Measurements from ENCODE around the gene ATAD3A. TPM values are rescaled to one million over a fixed set of nuclear protein-coding genes. Genes with fewer than 3 reads are reported as not detected.

The ATAD3A gene
- total RNA-seq, 1 donor from 2014 or later: 19.4 TPM

- peak; percentile 14 for ATAC-seq
- intact Hi-C loops (cut with DNase I): no loop called here
- DNase-seq (ENCODE audit: low spot score): no peak
Measured at GRCh38 chr1:1564268-1564667, 52.3 kb downstream of the ATAD3A start.

GRCh38 chr1:1565340-1565739 lies 53.4 kb downstream of the ATAD3A start:
- DNase-seq (ENCODE audit: low spot score): no peak
- intact Hi-C loops (cut with DNase I): no loop called here
- ATAC-seq: peak; percentile 23

- intact Hi-C loops (cut with DNase I): no loop called here
- DNase-seq (ENCODE audit: low spot score): no peak
- no peak for ATAC-seq
Measured at GRCh38 chr1:1567152-1567875, 55.4 kb downstream of the ATAD3A start.

GRCh38 chr1:1567891-1568291 lies 55.9 kb downstream of the ATAD3A start:
- no peak for ATAC-seq
- no peak for DNase-seq (ENCODE audit: low spot score)
- intact Hi-C loops (cut with DNase I): no loop called here

GRCh38 chr1:1569341-1569740 lies 57.4 kb downstream of the ATAD3A start:
- ATAC-seq: no peak
- DNase-seq (ENCODE audit: low spot score): no peak
- intact Hi-C loops (cut with DNase I): no loop called here

- ATAC-seq (peak; percentile 59), DNase-seq (ENCODE audit: low spot score) (peak; percentile 78)
- intact Hi-C loops (cut with DNase I): no loop called here
Measured at GRCh38 chr1:1573843-1574720, 62.1 kb downstream of the ATAD3A start.

GRCh38 chr1:1574721-1575537 lies 63.0 kb downstream of the ATAD3A start, which contains the start of gene SSU72:
TSS of gene SSU72 (minus strand) at chr1:1574863. CDS start at chr1:1574557, 306 bp downstream.
- ATAC-seq: peak; percentile 98
- intact Hi-C loops (cut with DNase I): no loop called here
- peak; percentile 95 for DNase-seq (ENCODE audit: low spot score)

- no peak for ATAC-seq
- intact Hi-C loops (cut with DNase I): no loop called here
- DNase-seq (ENCODE audit: low spot score): no peak
Measured at GRCh38 chr1:1577367-1578011, 65.5 kb downstream of the ATAD3A start.

- no peak for ATAC-seq
- DNase-seq (ENCODE audit: low spot score): no peak
- intact Hi-C loops (cut with DNase I): no loop called here
Measured at GRCh38 chr1:1578371-1578940, 66.5 kb downstream of the ATAD3A start.

- intact Hi-C loops (cut with DNase I): no loop called here
- no peak for ATAC-seq
- DNase-seq (ENCODE audit: low spot score): no peak
Measured at GRCh38 chr1:1582585-1583346, 70.8 kb downstream of the ATAD3A start.

GRCh38 chr1:1583347-1584010 lies 71.5 kb downstream of the ATAD3A start:
- no peak for DNase-seq (ENCODE audit: low spot score)
- intact Hi-C loops (cut with DNase I): no loop called here
- no peak for ATAC-seq

Other genes starting within 250 kb of the ATAD3A start
- gene UBE2J2, start 238.3 kb upstream of the ATAD3A start, total RNA-seq: 50.5 TPM
- 12.5 TPM for gene SCNN1D, start 231.7 kb upstream of the ATAD3A start, total RNA-seq
- gene ACAP3, start 204.2 kb upstream of the ATAD3A start, total RNA-seq: 74.7 TPM
- 11.3 TPM for gene PUSL1, start 203.6 kb upstream of the ATAD3A start, total RNA-seq
- gene INTS11, start 187.5 kb upstream of the ATAD3A start, total RNA-seq: 111 TPM
- 15.7 TPM for gene CPTP, start 187.4 kb upstream of the ATAD3A start, total RNA-seq
- gene TAS1R3, start 180.9 kb upstream of the ATAD3A start, total RNA-seq: 0.49 TPM
- gene DVL1, start 162.7 kb upstream of the ATAD3A start, total RNA-seq: 91.4 TPM
- 262 TPM for gene MXRA8, start 153.6 kb upstream of the ATAD3A start, total RNA-seq
- 58.9 TPM for gene AURKAIP1, start 137.0 kb upstream of the ATAD3A start, total RNA-seq
- 207 TPM for gene CCNL2, start 112.8 kb upstream of the ATAD3A start, total RNA-seq
- gene MRPL20, start 104.9 kb upstream of the ATAD3A start, total RNA-seq: 75.6 TPM
- 11.2 TPM for gene ANKRD65, start 90.9 kb upstream of the ATAD3A start, total RNA-seq
- 175 TPM for gene VWA1, start 76.5 kb upstream of the ATAD3A start, total RNA-seq
- gene ATAD3C, start 62.5 kb upstream of the ATAD3A start, total RNA-seq: 2.4 TPM
- 28.6 TPM for gene ATAD3B, start 40.4 kb upstream of the ATAD3A start, total RNA-seq
- 7.1 TPM for gene TMEM240, start 28.5 kb downstream of the ATAD3A start, total RNA-seq
- 78.5 TPM for gene SSU72, start 62.7 kb downstream of the ATAD3A start, total RNA-seq
- 2.4 TPM for gene FNDC10, start 88.0 kb downstream of the ATAD3A start, total RNA-seq
- 68.4 TPM for gene MIB2, start 103.3 kb downstream of the ATAD3A start, total RNA-seq
- gene MMP23B, start 120.0 kb downstream of the ATAD3A start, total RNA-seq: 5.4 TPM
- 27.9 TPM for gene CDK11B, start 146.8 kb downstream of the ATAD3A start, total RNA-seq
- 45.6 TPM for gene SLC35E2B, start 180.6 kb downstream of the ATAD3A start, total RNA-seq
- gene CDK11A, start 212.2 kb downstream of the ATAD3A start, total RNA-seq: 51.5 TPM